Stimulated activated CD8-positive, alpha-beta memory T cell treated with anti-CD3 and anti-CD28 coated beads, Interleukin-7, amount 100 ng/mL, for 1 hour (primary cell): ENCODE results near the gene MREG.

ENCODE experiments used
- DNase-seq, 2 donors: peaks; one replicate each; pipeline ENCODE4 v3.0.0-alpha.2; 2020; ENCODE audit warnings: low read depth in 2 of 2

The MREG gene

DNA sequence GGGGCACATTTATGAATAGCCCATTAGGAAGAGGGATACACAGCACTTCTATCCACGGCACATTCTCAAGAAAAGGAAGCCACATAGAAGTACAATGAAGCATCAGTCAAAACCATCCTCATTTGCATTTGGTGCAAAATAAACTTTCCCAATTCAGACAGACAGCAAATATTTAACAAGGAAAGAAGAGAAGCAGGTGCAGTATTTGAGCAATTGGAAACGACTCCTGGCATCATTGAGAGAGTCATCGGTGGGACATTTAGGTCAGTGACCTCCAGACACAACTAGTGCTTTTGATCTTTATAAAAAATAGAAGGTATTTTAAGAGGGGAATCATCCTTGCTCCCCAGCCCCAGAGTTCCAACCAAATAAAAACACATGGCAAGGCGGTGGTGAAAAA lies 118.0 kb downstream of the MREG start:
- no peak for DNase-seq
